ENCODE results near the gene POLD3. TPM values are rescaled to one million over a fixed set of nuclear protein-coding genes. Genes with fewer than 3 reads are reported as not detected.

The POLD3 gene
- total and polyA plus RNA-seq, 11 donors, result 2.8 to 14.7 (median 6.5) TPM

DNA sequence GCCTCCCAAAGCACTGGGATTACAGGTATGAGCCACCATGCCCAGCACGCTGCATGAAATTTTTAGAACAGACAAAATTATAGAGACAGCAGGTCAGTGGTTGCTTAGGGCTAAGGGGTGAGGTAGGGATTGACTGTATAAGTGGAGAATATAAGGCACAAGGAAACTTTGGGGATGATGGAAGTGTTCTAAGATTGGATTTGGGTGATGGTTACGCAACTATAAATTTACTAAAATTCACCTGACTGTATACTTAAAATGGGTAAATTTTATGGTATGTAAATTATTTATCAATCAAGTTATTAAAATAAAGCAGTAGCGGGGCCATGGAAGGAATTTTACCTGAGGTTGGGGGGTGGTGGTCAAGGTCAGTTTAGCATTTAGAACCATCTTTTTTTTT, 16.4 kb upstream of the POLD3 start:
- Histone ChIP-seq H3K27me3 (no peaks in the 10 kb centered on the region), H3K36me3 (no peaks in the 10 kb centered on the region), H3K4me1 (peaks cover 0 to 5% (median 0%) of the 10 kb centered on the region in 12 donors), H3K4me3 (no peak overlapping the region), H3K27ac (no peak overlapping the region), H3K9me3 (no peaks in the 10 kb centered on the region)
- WGBS, 4 donors, result 96 to 98% (median 97%) methylated on average over 3 of the region's 3 CpGs
- no peak for ATAC-seq
- no peak for DNase-seq
- TF ChIP-seq POLR2A (IDR thresholded peaks at IDR 0.05), result no peak
- TF ChIP-seq, protein P1, sequence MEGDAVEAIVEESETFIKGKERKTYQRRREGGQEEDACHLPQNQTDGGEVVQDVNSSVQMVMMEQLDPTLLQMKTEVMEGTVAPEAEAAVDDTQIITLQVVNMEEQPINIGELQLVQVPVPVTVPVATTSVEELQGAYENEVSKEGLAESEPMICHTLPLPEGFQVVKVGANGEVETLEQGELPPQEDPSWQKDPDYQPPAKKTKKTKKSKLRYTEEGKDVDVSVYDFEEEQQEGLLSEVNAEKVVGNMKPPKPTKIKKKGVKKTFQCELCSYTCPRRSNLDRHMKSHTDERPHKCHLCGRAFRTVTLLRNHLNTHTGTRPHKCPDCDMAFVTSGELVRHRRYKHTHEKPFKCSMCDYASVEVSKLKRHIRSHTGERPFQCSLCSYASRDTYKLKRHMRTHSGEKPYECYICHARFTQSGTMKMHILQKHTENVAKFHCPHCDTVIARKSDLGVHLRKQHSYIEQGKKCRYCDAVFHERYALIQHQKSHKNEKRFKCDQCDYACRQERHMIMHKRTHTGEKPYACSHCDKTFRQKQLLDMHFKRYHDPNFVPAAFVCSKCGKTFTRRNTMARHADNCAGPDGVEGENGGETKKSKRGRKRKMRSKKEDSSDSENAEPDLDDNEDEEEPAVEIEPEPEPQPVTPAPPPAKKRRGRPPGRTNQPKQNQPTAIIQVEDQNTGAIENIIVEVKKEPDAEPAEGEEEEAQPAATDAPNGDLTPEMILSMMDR (IDR thresholded peaks at IDR 0.05), result no peak
- intact Hi-C loops (cut with DNase I), result loop anchor here in 4 of 10 donors (10.0 kb wide), 2 partner anchors 191 to 321 kb away; no protein-coding TSS in a partner anchor

DNA sequence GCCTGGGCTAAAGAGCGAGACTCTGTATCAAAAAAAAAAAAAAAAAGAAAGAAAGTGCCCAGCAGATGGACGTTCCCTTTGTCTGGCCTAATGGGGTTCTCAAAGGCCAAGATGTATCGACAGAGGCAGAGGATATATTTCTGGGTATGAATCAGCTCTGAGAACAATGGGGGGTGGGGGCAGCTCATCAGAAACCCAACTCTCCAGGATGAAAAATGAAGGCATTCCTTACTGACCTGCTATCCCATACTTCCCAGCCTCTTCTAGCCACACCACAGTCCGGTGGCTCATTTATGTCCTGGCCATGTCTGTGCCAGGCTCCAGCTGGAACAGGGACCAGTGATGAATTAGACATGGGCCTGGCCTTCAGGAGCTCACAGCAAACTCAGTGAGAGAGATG, 15.2 kb upstream of the POLD3 start:
- Histone ChIP-seq H3K4me3 (no peak overlapping the region), H3K36me3 (no peaks in the 10 kb centered on the region), H3K9me3 (no peaks in the 10 kb centered on the region), H3K4me1 (peaks cover 0 to 15% (median 0%) of the 10 kb centered on the region in 12 donors), H3K27me3 (no peaks in the 10 kb centered on the region), H3K27ac (no peak overlapping the region)
- TF ChIP-seq POLR2A (IDR thresholded peaks at IDR 0.05), result no peak
- TF ChIP-seq, protein P1 (IDR thresholded peaks at IDR 0.05), result no peak
- ATAC-seq, result no peak
- WGBS, 4 donors, result 83 to 90% (median 87%) methylated on average over 4 of the region's 4 CpGs
- no peak for DNase-seq
- intact Hi-C loops (cut with DNase I), result loop anchor here in 4 of 10 donors (10.0 kb wide), 2 partner anchors 192 to 322 kb away; no protein-coding TSS in a partner anchor

DNA sequence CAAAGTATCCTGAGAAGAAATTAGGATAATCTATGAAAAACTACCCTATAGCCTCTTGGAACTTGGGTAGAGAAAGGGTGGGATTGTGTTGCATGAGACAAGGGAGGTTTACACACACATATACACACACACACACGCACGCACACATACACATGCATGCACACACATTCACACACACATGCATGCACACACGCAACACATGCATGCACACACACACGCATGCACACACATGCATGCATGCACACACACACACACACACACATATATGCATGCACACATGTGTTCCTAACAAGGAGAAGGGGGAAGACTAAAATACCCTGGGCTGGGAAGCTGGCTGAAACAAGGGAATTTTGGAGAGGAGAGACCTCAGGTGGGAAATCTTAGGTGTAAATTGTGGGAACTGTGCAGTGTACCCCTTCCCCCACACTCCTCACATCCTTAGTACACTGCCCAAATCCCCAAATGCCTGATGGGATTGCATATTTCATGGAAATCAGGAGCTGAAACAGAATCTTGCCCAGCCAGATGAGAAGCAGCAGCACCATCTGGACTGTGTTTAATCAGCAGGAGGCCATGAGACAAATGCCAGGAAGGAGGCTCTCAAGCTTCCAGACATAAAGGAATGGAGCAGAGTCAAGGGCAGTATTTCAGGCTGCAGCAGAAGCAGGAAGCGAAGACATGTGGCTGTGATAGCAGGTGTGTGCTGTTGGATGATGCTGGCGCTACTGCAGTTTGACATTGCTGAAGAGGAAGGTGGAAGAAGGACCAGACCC, 14.6 kb upstream of the POLD3 start:
- H3K4me3 ChIP-seq, result no peak overlapping the region
- H3K4me1 ChIP-seq, result peaks cover 0 to 15% (median 0%) of the 10 kb centered on the region in 12 donors
- intact Hi-C loops (cut with DNase I), result loop anchor here in 4 of 10 donors (10.0 kb wide), 2 partner anchors 193 to 323 kb away; no protein-coding TSS in a partner anchor
- no peaks in the 10 kb centered on the region for H3K27me3 ChIP-seq
- no peak overlapping the region for H3K27ac ChIP-seq
- TF ChIP-seq, protein P1 (IDR thresholded peaks at IDR 0.05), result no peak
- no peak for TF ChIP-seq POLR2A (IDR thresholded peaks at IDR 0.05)
- WGBS, 4 donors, result 81 to 86% (median 85%) methylated on average over 6 of the region's 6 CpGs
- no peaks in the 10 kb centered on the region for H3K9me3 ChIP-seq
- no peak for ATAC-seq
- no peaks in the 10 kb centered on the region for H3K36me3 ChIP-seq
- DNase-seq, result no peak

DNA sequence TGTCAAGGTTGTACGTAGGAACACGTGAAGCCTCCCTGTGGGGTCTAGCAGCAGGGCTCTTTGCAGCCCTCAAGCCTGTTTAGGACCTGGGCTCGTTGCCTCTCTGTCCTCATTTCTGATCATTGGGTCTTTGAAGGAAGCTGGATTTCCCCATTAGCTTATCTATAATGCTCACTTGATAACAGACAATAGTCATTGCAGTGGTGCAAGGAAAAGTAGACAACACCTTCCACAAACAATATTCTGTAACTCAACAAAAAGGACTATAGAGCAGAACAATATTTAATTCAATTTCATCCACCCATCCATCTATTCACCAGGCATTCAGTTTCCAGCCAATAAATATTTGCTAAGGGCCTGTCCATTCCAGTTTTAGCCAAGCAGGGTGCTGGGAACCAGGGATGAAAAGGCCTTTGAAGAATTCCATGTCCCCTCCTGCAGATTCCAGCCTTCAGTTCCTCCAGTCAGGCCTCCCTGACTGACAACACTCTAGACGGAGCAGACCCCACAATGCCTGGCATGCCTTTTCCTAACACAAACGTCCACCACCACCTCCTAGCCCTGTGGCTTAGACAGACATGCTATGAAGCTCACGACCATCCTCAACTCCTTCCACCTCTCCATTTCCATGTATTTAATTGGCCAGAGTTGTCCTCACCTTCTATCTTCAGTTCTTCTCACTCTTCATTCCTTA, 12.7 kb upstream of the POLD3 start:
- H3K27me3 ChIP-seq, result no peaks in the 10 kb centered on the region
- H3K4me1 ChIP-seq, result peaks cover 0 to 15% (median 0%) of the 10 kb centered on the region in 12 donors
- DNase-seq (no peak), ATAC-seq (no peak)
- no peak for TF ChIP-seq POLR2A (IDR thresholded peaks at IDR 0.05)
- TF ChIP-seq, protein P1 (IDR thresholded peaks at IDR 0.05), result no peak
- intact Hi-C loops (cut with DNase I), result loop anchor here in 4 of 10 donors (10.0 kb wide), 2 partner anchors 195 to 325 kb away; no protein-coding TSS in a partner anchor
- no peak overlapping the region for H3K4me3 ChIP-seq
- no peaks in the 10 kb centered on the region for H3K36me3 ChIP-seq
- 57 to 64% (median 59%) methylated on average over 6 of the region's 6 CpGs for WGBS, 4 donors
- H3K9me3 ChIP-seq, result no peaks in the 10 kb centered on the region
- no peak overlapping the region for H3K27ac ChIP-seq

Data from heart left ventricle (tissue), 16 donors.